NAMALWA (cell line): Measurements from ENCODE around the gene ALKBH7.
"Not testable (repeated sequence)": the region's sequence is repeated elsewhere in the genome, so short reads cannot be mapped to it uniquely, and the experiment has no call there.

ENCODE experiments used
- DNase-seq: peaks from one replicate; pipeline ENCODE4 v3.0.0-alpha.2; 2015; ENCODE audit warnings: low spot score

ALKBH7 gene

GRCh38 chr19:6372594-6373095 is at the start of gene ALKBH7:
ALKBH7 (plus strand) TSS chr19:6372794; CDS start chr19:6372821, 27 bp downstream.
- DNase-seq: peak; percentile 100

- no peak for DNase-seq
Observed at GRCh38 chr19:6324757-6325156, 47.8 kb upstream of the ALKBH7 start.

GRCh38 chr19:6325614-6326013 is 47.0 kb upstream of the ALKBH7 start:
- DNase-seq: no peak

GRCh38 chr19:6326815-6327214 is 45.8 kb upstream of the ALKBH7 start:
- no peak for DNase-seq

- no peak for DNase-seq
Observed at GRCh38 chr19:6333439-6333838, 39.2 kb upstream of the ALKBH7 start, which contains the start of gene ACER1. ACER1 (minus strand) TSS chr19:6333612; CDS start chr19:6333551, 61 bp downstream.

GRCh38 chr19:6334490-6335285 is 37.9 kb upstream of the ALKBH7 start:
- no peak for DNase-seq

GRCh38 chr19:6340493-6341201 is 31.9 kb upstream of the ALKBH7 start:
- DNase-seq: peak; percentile 31

- peak; percentile 53 for DNase-seq
Observed at GRCh38 chr19:6343462-6343861, 29.1 kb upstream of the ALKBH7 start.

- DNase-seq: not testable (repeated sequence)
Observed at GRCh38 chr19:6349271-6349670, 23.3 kb upstream of the ALKBH7 start.

GRCh38 chr19:6350688-6351087 is 21.9 kb upstream of the ALKBH7 start:
- no peak for DNase-seq

- DNase-seq: no peak
Observed at GRCh38 chr19:6352381-6353165, 20.0 kb upstream of the ALKBH7 start.

GRCh38 chr19:6354098-6354674 is 18.4 kb upstream of the ALKBH7 start:
- DNase-seq: peak; percentile 60

- not testable (repeated sequence) for DNase-seq
Observed at GRCh38 chr19:6355321-6356040, 17.1 kb upstream of the ALKBH7 start.

GRCh38 chr19:6357174-6357573 is 15.4 kb upstream of the ALKBH7 start:
- no peak for DNase-seq

GRCh38 chr19:6358003-6358402 is 14.6 kb upstream of the ALKBH7 start:
- DNase-seq: no peak

GRCh38 chr19:6359568-6360341 is 12.8 kb upstream of the ALKBH7 start:
- DNase-seq: no peak

- not testable (repeated sequence) for DNase-seq
Observed at GRCh38 chr19:6360445-6360844, 12.1 kb upstream of the ALKBH7 start.

- not testable (repeated sequence) for DNase-seq
Observed at GRCh38 chr19:6360857-6361216, 11.8 kb upstream of the ALKBH7 start.

- no peak for DNase-seq
Observed at GRCh38 chr19:6362027-6362350, 10.6 kb upstream of the ALKBH7 start.

- DNase-seq: no peak
Observed at GRCh38 chr19:6362351-6362801, 10.2 kb upstream of the ALKBH7 start.

- DNase-seq: no peak
Observed at GRCh38 chr19:6364353-6364752, 8.2 kb upstream of the ALKBH7 start.
